Activated gamma-delta T cell treated with Interleukin-2 at 50 U/mL for 16 hours (primary cell): ENCODE measurements around the gene PPP1R36.
"Not testable (repeated sequence)": the region's sequence is repeated elsewhere in the genome, so short reads cannot be mapped to it uniquely, and the experiment has no call there.

Experiments used
- DNase-seq: peaks from one replicate; pipeline ENCODE4 v3.0.0-alpha.2; 2020

PPP1R36 gene

DNA sequence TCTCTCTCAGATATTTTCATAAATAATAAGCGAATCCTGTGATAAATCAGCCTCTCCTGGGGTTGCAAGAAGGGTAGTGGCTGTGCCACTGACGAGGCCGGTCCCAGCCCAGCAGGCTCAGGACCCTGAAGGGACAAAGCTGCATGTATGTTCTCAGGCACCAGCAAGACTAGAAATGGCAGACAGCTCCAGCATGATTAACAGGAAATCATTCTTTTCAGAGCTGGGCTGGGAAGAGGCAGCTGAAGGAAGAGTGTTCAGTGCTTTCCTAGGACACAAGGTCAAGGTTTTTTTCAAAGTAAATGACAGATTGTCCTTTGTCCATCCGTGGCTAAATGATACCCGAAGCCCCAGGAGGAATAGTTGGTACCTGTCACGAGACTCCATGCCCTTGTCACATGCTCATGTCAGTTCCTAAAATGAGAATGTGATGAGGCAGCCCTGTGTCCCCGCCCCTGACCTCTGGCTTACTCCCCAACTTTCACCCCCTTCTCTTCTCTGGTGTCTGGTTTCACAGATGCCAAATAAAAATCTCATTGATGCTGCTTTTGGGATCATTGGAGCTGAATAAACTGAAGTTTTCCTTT lies 65.1 kb downstream of the PPP1R36 start:
- DNase-seq: no peak

- DNase-seq: not testable (repeated sequence)
These were observed 68.2 kb downstream of the PPP1R36 start for GRCh38 chr14:64617872-64618408.

DNA sequence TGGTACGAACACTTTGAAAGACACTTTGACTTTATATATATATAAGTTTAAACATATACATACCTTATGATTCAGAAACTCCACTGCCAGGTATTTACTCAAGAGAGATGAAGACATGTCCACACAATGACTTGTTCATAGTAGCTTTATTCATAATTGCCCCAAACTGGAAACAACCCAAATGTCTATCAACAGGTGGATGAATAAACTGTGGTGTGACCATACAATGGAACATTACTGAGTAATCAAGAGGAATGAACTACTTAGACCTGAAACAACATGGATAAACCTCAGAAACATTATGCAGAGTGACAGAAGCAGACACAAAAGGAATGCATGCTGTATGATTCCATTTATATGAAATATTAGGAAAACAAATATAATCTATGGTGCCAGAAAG lies 71.1 kb downstream of the PPP1R36 start:
- DNase-seq: no peak

- DNase-seq: no peak
These were observed 73.9 kb downstream of the PPP1R36 start for GRCh38 chr14:64623554-64624165.

DNA sequence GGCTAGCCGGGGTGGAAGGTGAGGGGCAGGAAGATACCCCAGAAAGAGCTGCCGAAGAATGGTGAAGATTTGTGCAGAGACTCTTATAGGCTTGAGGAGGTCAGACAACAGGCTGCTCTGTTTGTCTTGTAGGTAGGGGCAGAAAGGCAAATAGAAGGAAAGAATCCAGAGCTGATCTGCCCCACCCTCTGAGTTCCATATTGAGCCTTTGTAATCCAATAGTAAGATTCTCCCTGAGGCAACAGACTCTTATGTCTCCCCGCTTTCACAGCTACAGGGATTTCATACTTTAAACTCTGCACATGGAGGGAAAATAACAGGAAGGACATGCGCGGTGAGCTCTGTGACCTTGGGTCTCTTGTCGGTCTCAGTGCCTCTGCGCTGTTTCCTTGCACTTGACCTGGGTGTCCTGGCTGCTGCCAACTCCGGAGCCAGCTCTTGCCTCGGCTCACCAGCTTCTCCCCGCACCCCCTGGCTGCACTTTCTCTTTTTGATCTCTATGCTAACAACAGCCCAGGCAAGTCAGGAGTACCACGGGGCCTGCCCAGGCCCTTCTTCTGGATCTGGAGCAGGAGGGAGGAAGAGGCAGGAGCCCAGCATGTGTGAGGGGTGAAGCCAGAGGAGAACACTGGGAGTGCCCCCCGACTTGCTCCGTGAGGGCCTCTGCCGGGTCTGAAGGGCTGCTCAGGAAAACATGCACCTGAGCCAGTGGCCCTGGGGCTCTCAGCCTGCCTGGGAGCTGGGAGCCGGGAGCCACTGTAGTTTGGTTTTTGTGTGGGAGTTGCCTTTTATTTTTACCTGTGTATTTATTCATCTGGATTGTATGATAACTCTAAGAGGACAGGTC lies 75.8 kb downstream of the PPP1R36 start:
- no peak for DNase-seq

GRCh38 chr14:64628940-64629408 lies 79.2 kb downstream of the PPP1R36 start:
- DNase-seq: no peak

DNA sequence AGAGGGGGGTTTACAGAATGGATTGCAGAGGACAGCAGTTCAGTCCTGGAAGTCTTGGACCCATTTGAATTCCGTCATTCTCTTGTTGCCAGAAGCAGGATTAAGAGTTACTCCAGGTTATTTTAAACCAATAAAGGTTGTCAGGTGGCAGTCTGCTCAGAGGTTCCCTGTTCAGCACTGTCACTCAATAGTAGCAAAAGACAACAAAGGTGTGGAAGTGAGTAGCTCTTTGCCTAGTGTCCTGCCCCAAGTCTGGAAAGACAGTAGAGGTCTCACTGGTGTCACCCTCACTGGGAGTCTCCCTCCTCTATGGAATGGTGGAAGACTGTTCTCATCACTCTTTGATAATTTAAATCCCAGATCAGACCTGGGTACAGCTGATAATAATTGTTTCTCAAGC lies 81.0 kb downstream of the PPP1R36 start:
- DNase-seq: no peak

DNA sequence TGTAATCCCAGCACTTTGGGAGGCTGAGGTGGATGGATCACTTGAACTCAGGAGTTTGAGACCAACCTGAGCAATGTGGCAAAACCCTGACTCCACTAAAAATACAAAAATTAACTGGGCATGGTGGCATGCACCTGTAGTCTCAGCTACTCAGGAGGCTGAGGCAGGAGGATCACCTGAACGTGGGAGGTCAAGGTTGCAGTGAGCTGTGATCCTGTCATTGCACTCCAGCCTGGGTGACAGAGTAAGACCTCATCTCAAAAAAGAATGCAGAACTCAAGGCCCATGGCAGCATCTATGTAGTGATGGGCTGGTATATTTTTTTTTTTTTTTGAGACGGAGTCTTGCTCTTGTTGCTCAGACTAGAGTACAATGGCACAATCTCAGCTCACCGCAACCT lies 81.5 kb downstream of the PPP1R36 start:
- DNase-seq: not testable (repeated sequence)

GRCh38 chr14:64632056-64632455 lies 82.3 kb downstream of the PPP1R36 start:
- DNase-seq: no peak

GRCh38 chr14:64634558-64634957 lies 84.8 kb downstream of the PPP1R36 start:
- no peak for DNase-seq

GRCh38 chr14:64636208-64636979 lies 86.6 kb downstream of the PPP1R36 start:
- DNase-seq: peak; percentile 67

GRCh38 chr14:64636980-64637429 lies 87.2 kb downstream of the PPP1R36 start:
- no peak for DNase-seq

- no peak for DNase-seq
These were observed 88.1 kb downstream of the PPP1R36 start for GRCh38 chr14:64637735-64638473.

DNA sequence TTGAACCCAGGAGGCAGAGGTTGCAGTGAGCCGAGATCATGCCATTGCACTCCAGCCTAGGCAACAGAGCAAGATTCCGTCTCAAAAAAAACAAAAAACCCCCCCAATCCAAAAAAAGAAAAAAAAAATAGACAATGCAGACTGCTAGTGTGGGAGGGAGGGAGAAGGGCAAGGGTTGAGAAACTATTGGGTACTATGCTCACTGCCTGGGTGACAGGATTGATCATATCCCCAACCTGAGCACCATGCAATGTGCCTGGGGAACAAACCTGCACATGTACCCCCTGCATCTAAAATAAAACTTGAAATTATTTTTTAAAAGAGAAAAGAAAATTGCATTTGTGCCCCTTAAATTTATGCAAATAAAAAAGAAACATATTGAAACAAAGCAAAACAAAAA lies 88.9 kb downstream of the PPP1R36 start:
- DNase-seq: no peak
